ENCODE data around the gene ITIH3.
A peak's percentile ranks its signal among the peaks of the same experiment; 100 is the strongest.

Gene ITIH3

DNA sequence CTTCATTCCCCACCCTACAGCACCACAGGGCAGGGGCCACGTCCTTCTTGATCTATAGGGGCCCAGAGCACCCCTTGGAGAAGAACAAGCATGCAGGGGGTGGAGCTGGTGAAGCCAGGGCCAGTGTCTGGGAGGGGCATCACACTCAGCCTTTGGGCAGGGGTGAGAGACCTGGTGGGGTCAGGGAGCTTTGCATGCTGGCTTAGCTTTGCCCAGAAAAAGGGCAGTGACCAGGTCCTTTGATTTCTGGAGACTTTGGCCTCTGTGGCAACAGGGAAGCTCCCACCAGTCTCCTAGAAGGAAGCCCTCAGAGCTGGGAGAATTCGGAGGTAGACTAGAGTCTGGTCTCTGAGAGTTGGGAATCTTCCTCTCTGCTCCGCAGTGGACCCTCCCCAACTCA, 34.9 kb downstream of the ITIH3 start:
- no peak for DNase-seq (ENCODE audit: low spot score)

DNA sequence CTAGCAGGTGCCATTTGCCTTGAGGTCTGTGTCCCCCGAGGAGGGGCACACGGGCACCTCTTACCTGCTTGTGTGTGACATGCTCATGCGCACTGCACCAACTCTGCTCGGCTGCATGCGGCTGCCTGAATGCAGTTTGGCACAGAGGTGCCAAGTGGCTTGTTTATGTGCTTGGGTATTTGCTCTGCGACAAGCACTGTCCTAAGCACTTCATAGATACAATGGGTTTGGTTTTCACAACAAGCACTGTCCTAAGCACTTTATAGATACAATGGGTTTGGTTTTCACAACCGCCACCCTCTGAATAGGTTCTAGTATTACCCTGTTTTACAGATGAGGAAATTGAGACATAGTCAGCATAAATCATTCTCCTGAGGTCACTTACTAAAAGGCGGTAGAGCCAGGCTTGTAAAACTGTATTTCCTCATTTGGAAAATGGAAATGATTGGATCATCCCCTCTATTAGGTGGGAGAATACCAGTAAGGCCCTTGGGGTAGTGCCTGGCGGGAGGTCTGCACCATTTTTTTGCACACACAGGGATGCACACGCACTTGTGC, 35.4 kb downstream of the ITIH3 start:
- DNase-seq (ENCODE audit: low spot score) = no peak

DNA sequence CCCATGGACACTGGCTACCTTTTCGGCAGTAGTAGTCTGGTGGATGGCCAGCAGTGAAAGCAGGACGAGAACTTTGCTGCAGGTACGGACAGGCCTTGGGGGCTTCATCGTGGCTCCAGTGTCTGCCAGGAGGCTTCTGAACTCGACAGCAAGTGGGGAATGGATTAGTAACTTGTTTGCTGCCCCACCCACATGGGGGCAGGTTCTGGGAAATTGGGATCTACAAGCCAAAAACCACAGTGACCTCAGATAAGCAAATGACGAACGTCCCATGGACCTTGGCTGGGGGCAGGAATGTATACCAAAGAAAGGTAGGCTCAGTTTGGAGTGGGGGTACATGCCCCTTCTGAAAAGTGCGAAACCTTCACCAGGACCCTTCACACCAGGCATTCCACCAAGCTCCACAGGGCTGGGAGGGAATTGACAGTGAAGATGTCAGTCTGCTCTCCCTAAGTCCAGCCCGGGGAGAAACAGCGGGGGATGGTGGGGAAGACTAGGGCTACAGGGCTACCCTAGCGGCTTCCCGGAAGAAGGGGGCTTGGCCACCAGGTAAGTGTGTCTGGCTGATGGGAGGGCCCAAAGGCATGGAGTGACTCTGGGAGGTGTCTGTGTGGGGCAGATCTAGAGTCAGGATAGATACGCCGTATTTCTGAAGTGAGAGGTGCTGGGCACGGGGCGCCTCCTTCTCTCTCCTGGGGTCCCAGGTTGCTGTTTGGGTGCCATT, 36.1 kb downstream of the ITIH3 start, which contains the start of gene ITIH4:
Gene ITIH4 (minus strand): TSS at position 138 of the 724 bp plus-strand sequence. CDS start 30 bp downstream, at position 108.
- no peak for DNase-seq (ENCODE audit: low spot score)

DNA sequence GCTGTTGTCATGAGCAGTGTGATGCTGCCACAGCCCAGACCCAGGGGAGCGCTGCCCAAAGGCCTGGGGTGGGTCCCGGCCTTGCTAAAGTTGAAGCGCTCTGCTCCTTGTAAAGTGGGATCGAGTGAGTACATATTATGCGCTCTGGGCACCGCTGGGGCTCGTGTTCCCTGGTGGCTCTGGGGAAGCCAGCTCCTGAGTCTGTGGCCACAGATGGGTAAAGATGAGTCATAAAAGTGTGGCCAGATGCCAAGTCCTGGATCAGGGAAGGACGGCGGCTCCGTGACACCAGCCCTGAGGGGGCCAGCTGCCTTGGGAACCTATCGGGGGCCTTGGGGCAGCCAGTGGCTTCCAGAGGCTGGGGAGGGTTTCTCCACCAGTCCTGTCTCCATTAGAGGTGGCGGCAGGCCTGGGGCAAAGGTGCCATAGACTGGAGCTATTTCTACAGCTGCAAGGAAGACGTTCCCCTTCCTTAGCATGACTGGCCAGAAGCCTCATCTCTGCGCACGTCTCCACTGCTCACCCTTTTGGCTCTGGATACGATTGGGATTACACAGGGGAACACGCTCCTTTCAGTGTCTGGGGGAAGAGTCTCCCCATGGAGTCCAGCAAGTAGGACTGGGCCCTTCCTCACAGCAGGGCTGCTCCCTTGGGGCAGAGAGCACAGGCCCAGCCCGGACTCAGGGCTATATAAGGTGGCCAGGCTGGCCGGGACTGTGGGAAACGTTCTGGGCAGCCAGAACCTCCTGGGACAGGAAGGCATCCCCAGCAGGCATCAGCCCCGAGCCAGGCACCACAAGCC, 37.1 kb downstream of the ITIH3 start:
- peak; percentile 83 for DNase-seq (ENCODE audit: low spot score)

DNA sequence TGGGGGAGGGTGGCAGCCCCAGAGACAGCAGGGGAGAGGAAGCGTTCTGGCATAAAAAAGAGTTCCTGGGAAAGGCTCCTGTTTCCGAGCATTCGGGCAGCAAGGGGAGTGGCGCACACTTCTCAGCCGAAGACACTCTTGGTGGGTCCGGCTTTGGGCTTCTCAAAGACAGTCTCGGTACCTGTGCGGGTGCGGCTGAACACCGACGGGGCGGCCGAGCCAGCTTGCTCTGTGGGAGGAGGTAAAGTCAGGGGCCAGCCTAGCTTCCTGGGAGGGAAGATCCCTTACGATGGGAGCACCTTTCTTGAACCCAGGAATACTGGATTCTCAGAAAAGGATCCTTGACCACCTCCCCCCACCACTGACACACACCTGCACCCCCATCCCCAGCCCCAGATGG, 38.6 kb downstream of the ITIH3 start:
- no peak for DNase-seq (ENCODE audit: low spot score)

DNA sequence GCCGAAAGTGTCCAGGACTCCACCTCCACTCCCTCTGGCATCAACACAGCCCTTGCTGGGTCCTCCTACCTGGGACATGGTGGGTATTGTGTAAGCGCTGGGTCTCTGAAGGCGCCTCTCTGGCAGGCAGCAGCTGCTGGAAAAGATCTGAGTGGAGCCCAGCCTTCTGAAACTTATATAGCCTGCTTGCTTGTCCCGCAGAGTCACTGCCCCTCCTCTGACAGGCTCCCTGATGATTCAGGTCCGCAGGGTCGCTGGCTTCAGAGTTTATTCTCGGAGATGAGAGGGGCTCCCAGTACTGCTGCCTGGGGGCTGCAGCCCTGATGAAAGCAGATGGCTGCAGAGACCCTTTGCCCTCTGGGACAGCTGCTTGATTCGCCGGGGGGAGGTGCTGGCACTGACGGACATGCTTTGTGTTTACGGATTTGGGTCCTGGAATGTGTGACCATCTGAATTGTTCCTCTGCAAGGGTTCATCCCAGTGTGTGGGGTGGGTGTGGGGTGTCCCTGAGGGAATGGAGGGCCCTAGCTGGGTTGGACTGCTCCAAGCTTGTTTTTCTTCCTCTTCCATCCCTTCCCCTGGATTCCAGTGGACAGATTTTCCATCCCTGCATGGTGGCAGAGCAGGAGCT, 40.4 kb downstream of the ITIH3 start, which contains the start of gene MUSTN1:
Gene MUSTN1 (minus strand): TSS at position 149 of the 631 bp plus-strand sequence. CDS start 71 bp downstream, at position 78.
- DNase-seq (ENCODE audit: low spot score) = no peak

DNA sequence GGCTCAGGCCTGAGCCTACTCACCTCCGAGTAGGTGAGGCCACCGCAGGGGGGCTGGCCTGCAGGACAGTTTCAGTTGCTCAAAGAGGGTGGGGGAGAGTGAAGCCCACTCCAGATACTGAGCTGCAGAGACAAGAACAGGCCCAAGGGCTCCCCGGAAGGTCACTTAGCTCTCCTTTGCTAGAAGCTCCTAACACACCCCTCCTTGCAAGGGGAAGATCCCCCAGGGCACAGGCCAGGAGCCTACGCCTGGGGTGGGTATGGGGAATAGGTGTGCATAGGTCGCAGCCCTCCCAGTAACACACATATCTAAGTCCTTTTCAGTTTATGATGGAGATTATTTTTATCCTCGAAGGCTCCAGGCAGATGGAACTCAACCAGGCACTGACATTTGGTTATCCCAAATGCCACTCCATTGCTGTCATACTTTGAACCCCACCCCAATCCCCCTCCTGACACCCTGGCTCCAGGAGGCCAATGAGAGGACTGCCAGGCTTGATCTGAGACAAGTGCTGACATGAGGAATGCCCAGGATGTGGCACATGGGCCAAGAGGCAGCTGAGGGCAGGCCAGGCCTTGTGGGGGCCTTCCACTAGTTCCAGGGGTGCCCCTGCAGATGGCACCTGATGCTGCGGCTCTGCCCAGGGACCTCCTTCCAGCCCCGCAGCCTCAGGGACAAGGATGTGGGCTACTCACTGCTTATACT, 41.3 kb downstream of the ITIH3 start:
- no peak for DNase-seq (ENCODE audit: low spot score)

DNA sequence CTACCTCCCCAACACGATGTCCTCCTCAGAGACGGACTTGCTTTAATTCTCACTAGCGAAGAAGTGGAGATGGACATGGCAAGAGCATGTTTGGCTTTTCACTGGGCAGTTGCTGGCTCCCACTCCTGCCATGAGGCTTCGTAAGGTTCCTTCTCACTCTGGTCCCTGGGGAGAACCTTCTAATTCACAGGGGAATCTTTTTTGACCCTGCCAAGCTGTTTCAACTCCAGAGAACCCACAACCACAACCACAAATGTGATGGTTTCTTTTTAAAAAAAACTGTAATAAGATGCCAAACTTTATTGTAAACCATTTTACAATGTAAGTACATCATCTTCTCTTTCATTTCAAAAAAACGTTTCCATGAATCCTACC, 41.9 kb downstream of the ITIH3 start:
- no peak for DNase-seq (ENCODE audit: low spot score)

DNA sequence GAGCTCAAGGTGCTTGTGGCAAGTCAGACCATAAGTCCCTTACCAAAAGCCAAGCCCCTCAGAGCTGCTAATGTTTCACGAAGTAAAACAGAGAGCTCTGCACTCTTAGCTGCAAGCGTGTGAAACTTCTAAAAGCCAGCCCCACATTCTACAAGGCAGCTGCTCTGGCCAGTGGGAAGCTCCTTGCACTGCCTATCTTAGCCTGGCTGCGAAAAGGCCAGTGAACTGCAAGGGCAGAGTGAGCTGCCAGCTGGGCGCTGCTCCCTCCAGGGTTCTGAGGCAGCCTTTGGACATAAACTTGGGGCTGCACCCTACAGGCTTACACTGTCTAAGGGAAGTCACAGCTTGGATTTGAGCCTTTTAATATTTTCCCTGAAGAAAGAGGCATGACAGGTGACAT, 42.4 kb downstream of the ITIH3 start:
- no peak for DNase-seq (ENCODE audit: low spot score)

DNA sequence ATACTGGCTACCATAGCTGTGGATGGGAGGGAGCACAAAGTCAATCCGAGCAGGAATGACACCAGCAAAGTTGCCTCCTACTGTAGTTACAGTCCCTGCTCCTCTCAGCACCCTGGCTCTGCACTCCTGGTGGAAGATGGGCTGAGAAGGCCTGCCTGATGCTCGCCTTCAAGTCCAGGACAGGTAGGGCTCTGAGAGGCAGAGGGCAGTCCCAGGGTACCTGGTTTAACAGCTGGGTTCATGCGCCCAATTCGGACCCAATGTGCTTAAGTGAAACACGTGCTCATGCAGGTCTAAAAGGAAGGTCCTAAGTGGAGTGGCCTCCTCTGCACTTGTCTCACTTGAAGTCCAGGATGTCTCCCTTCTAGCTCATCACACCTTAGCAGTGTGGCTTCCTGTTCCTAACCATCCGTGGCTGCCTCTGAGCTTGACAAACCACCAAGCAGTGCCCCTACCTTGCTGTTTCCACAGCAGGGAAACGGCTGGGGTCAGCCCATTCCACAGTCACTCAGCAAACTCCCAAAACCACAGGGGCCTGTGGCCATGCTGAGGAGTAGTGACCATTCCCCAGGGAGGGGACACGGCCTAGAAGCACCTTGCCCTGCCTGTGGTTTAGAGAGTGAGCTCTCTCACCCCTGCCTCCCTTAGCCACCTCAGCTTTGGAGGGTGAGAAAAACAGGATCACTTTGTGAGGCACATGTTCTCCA, 44.1 kb downstream of the ITIH3 start:
- no peak for DNase-seq (ENCODE audit: low spot score)

DNA sequence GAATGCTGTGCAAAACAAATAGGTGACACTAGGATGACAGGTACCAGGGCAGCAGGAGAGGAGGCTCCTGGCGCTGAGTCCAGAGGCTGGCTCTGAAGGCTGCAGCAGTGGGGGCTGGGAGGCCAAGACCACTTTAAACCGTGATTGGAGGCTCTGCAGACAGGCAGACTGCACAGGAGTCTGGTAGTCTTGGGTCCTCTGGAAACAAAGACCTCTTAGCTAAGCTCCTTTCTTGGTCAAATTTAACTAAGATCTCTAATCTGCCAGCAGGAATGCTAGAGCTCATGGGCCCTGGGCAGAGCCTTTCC, 44.6 kb downstream of the ITIH3 start:
- no peak for DNase-seq (ENCODE audit: low spot score)

DNA sequence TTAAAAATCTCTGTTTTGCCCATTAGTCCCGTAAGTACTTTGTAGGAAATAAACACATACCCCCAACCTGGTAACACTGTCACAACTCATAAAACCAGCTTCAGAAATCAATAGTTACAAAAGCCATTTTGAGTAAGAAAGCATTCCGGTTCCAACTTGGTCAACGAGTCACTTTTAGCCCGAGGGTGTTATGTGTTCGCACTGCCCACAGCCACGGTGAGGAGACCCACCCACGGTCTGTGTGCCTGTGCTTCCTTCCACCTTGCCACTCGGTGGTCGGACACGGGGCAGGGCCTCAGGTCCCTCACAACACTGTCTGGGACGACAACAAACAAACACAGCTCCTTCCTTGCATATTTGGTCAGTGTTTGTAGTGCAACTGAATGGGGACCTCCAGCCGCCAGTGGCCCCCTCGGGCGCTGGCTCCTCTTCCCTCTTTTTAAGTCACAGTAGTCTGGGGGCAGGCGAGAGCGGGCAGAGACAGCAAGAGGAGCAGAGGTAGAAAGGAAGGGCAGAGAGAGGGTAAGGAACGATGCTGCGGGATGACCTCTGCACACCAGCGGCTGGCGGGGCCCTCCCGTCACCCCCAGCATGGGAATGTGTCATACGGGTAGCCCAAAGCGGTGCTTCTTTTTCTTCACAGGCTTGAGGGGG, 45.4 kb downstream of the ITIH3 start:
- DNase-seq (ENCODE audit: low spot score) = no peak

DNA sequence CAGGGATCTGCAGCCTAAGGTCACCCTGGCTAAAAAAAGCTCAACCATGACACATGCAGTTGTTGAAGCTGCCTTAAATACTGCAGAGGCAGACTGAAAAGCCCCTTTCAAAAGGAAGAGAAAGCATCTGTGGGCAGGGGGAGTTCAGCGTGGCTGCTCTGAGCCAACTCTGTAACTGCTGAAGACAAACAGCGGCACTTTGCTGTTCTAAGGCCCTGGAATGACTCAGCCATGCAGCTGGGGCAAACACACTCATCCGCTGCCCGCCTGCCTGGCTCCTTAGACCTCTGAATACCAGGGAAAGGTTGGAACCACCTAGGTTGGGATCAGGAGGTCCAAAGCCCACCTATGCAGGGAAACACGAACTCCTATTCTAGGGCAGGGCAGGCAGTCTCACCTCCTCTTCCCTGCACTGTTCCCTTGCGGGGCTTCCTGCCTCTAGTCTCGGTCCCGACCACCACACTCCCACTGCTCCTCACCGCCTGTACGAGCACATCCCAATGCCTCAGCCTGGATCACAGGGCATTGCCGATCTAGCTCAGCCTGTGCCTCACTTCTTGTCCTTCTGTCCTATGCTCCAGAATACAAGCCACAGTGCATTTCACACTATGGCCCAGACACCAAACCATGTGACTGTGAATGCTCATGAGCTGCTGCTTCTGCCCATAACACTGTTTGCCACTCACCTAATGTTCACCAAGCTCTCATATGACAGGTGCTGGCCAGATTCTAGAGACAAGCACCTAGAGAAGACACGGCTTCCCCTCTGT, 46.8 kb downstream of the ITIH3 start:
- no peak for DNase-seq (ENCODE audit: low spot score)

DNA sequence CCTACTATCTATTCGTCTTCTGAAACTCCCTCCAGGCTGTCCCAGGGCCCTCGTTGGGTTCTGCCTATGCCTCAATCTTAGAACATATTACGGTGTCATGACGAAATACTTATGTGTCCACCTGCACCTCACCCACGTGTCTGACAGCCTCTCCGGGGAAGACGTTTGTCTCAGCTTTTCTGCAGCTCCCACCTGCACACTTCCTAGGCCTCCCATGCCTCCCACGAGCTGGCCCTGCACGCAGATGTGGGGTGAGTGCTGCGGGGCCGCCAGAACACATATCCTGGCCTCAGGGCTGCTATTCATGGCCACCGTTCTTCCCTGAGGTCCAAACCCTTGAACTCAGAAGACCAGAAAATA, 47.4 kb downstream of the ITIH3 start:
- no peak for DNase-seq (ENCODE audit: low spot score)

DNA sequence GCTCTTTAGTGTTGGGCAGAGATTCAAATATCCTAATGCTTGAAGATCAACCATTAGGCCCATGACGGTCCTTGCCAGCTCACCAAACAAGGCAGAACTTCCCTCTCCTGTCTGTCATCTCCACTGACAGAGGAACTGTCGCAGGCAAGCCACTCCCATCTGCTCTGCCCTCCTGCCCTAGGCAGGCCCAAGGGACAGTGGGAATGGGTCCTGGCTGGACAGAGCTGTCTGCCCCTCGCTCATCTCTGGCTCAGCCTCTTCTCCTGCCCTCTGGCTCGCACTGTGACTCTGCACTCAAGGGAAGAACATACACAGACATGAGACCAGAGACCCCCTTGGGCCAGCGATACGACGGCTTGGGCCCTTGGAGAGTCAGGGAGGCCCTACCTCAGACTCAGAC, 47.8 kb downstream of the ITIH3 start:
- no peak for DNase-seq (ENCODE audit: low spot score)

DNA sequence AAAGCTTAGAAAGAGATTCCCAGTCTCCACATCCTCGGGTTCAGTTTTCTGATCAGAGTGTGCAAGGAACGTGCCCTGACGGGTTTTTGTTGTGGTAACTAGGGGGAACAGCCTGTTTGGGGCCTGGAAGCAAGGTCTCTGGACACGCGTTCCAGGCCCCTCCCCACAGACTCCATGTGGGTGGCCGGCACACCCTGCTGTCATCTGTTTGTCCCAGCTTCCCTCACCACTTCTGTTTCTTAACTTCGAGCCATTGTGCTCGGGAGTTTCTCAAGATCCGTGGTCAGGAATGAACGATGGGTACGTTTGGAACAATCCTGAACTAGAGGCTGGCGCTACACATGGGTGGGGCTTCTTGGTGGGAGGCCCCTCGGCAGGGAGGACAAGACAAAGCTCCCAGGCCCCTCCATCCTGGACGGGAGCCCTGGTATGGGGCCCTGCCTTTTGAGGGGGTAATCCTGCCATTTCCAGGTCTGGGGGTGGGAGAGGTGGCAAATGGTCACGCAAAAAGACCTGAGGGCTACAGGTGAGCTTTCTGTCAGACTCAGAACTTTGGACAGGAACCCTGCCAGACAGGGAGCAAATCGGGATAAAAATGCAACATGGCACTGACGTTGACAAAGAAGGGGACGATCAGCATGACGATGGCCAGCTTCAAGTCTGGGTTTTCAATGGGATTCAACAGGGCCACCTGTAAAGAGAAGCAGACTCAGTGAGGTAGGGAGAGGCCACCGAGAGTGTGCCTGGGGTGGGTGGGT, 48.7 kb downstream of the ITIH3 start:
- no peak for DNase-seq (ENCODE audit: low spot score)

DNA sequence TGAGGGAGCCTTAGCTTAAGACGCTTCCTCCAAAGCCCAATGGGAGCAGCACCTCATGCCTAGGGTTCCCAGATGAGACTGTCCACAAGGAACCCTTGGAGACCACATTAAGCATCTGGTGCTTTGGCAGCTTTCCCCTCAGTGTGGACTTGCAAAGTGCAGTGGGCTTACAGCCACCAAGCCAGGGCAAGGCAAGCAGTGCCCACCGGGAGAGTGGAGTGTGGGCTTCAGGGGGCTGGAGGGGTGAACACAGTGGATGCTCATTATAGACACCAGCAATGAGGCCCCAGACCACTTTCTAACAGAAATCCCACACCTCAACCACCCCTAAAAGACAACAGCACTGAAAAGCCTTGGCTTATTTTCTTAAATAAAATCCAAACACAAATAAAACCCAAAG, 49.3 kb downstream of the ITIH3 start:
- no peak for DNase-seq (ENCODE audit: low spot score)

DNA sequence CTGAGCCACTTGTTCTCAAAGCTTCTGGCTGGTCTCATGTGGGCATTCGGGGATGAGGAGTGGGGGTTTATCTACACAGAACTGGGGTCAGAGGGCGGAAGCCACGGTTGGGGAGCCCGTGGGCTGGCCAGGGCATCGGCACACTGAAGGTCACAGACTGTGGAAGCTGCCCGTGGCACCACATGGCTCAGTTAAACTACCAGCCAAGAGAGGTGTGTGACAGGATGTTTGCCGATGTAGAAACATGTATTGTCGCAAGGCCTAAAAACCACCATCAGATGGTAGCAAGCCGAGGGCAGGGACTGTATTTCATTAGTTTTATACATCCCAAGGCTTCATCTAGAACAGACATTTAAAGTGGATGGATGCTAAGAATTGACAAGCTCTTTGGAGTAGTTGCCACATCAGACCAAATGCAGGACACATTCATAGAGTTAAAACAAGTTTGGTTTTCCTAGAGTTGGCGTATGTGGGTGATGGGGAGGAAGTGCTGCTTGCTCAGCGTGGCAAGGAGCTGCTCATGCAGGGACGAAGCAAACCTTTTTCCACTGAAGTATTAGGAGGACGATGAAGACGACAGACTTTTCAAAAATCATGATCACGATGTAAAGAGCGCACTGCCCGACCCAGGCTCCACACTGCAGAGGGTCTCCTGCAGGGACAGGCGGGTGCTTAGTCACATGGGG, 49.8 kb downstream of the ITIH3 start:
- DNase-seq (ENCODE audit: low spot score) = no peak

DNA sequence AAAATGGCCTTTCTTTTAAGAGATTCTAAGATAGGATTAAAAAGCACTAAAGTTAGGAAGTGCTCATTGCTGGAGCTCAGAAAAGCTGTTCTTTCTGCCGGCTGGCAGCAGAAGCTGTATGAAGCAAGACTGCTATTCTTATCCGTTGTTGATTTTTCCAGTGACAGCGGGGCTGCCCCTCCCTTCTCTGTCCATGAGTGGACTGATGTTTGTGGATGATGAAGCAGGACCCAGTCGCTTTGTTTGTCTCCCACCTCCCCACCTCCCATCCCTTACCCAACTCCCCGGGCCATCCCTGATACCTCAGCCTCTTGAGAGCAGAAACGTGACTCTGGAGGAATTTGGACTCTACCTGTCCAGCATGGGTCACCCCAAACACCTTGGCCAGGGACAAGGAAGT, 50.6 kb downstream of the ITIH3 start:
- no peak for DNase-seq (ENCODE audit: low spot score)
